ENCODE measurements around the gene FERMT3. TPM values are rescaled to one million over a fixed set of nuclear protein-coding genes. Genes with fewer than 3 reads are reported as not detected.

Gene FERMT3
- total and polyA plus RNA-seq, 2 of the 13 experiments (the other 11 are each of a cell fraction or from before 2014, with no cell fraction given): 0.29 TPM; not detected in 1

DNA sequence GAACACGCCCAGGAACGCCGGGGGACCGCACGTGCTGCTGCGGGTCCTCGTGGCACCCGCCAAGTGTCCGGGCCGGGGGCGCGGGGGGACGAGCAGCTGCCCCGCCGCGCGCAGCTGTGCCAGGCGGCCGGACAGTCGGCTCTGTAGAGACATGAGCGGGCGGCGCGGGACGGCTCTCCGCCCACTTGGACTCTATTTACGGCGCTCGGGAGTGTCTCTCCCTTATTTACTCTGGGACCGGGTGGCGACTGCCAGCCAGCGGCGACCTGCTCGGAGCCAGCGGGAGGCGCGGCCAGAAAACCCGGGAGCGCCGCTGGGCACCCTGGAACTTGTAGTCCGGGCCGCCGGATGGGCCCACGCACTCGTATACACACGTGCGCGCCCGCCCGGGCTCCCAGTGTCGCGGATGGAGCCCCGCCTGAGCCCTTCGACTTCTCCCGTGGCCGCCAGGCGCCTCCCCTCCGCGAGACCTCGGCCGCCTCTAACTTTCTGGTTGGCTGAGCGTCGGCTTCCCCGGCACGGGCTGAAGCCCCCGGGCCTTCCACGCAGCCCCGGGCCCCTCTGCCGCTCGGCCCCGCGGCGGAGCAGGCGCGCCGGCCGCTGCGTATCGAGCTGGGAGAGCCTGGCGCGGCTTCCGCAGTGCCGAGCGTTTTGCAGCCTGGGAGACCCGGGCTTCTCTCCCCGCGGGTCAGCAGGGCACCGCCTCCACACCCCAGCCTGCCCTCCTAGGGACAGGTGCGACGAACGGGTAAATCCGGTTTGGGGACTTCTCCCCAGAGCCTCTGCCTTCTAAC is 40.5 kb upstream of the FERMT3 start, which contains the start of gene MACROD1 (continued):
- peak; percentile 86 for TF ChIP-seq PHF21A (CRISPR knock-in tag; IDR thresholded peaks at IDR 0.05)
- no peak for TF ChIP-seq SSRP1 (CRISPR knock-in tag; IDR thresholded peaks at IDR 0.05)
- peak; percentile 36 for TF ChIP-seq GABPA (IDR thresholded peaks at IDR 0.05; ENCODE audit: low read depth, low read length)
- peak; percentile 63 for TF ChIP-seq GABPA (CRISPR knock-in tag; IDR thresholded peaks at IDR 0.05; ENCODE audit: low read depth)
- no peak for TF ChIP-seq ZNF3 (CRISPR knock-in tag; IDR thresholded peaks at IDR 0.05)
- TF ChIP-seq RBM39 (IDR thresholded peaks at IDR 0.05; ENCODE audit: low read depth, low read length, poor library complexity, severe bottlenecking): peak; percentile 60
- peak; percentile 74; the same call in 1 of the 2 replicates for TF ChIP-seq ZFP36L1 (CRISPR knock-in tag; IDR thresholded peaks at IDR 0.05)
- peak; percentile 72; the same call in 1 of the 2 replicates for TF ChIP-seq KLF6 (CRISPR knock-in tag; IDR thresholded peaks at IDR 0.05)
- no peak for TF ChIP-seq RBM22 (optimal IDR thresholded peaks at IDR 0.05; ENCODE audit: low read length)
- no peak; the same call in 1 of the 2 replicates for TF ChIP-seq ZNF547 (CRISPR knock-in tag; IDR thresholded peaks at IDR 0.05)
- no peak for TF ChIP-seq NCOA5 (CRISPR knock-in tag; IDR thresholded peaks at IDR 0.05)
- peak; percentile 66 for TF ChIP-seq ETV6 (CRISPR knock-in tag; conservative IDR thresholded peaks at IDR 0.05)
- TF ChIP-seq, protein P1, sequence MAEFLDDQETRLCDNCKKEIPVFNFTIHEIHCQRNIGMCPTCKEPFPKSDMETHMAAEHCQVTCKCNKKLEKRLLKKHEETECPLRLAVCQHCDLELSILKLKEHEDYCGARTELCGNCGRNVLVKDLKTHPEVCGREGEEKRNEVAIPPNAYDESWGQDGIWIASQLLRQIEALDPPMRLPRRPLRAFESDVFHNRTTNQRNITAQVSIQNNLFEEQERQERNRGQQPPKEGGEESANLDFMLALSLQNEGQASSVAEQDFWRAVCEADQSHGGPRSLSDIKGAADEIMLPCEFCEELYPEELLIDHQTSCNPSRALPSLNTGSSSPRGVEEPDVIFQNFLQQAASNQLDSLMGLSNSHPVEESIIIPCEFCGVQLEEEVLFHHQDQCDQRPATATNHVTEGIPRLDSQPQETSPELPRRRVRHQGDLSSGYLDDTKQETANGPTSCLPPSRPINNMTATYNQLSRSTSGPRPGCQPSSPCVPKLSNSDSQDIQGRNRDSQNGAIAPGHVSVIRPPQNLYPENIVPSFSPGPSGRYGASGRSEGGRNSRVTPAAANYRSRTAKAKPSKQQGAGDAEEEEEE (CRISPR knock-in tag; IDR thresholded peaks at IDR 0.05; ENCODE audit: borderline replicate concordance): no peak
- TF ChIP-seq SUZ12 (IDR thresholded peaks at IDR 0.05; ENCODE audit: low read depth, low read length): peak; percentile 39; the same call in 1 of the 2 replicates
- 0 out of 2 replicates have a peak, but pooled peaks have one; percentile 63 for TF ChIP-seq TP53 (CRISPR knock-in tag; conservative IDR thresholded peaks at IDR 0.05)
- TF ChIP-seq, protein P2, sequence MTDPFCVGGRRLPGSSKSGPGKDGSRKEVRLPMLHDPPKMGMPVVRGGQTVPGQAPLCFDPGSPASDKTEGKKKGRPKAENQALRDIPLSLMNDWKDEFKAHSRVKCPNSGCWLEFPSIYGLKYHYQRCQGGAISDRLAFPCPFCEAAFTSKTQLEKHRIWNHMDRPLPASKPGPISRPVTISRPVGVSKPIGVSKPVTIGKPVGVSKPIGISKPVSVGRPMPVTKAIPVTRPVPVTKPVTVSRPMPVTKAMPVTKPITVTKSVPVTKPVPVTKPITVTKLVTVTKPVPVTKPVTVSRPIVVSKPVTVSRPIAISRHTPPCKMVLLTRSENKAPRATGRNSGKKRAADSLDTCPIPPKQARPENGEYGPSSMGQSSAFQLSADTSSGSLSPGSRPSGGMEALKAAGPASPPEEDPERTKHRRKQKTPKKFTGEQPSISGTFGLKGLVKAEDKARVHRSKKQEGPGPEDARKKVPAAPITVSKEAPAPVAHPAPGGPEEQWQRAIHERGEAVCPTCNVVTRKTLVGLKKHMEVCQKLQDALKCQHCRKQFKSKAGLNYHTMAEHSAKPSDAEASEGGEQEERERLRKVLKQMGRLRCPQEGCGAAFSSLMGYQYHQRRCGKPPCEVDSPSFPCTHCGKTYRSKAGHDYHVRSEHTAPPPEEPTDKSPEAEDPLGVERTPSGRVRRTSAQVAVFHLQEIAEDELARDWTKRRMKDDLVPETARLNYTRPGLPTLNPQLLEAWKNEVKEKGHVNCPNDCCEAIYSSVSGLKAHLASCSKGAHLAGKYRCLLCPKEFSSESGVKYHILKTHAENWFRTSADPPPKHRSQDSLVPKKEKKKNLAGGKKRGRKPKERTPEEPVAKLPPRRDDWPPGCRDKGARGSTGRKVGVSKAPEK (CRISPR knock-in tag; IDR thresholded peaks at IDR 0.05; ENCODE audit: borderline replicate concordance): no peak
- no peak for TF ChIP-seq ZNF598 (CRISPR knock-in tag; IDR thresholded peaks at IDR 0.05; ENCODE audit: borderline replicate concordance)
- peak; percentile 11; the same call in 1 of the 2 replicates for TF ChIP-seq HNF4A (CRISPR knock-in tag; IDR thresholded peaks at IDR 0.05)
- TF ChIP-seq XRCC5 (optimal IDR thresholded peaks at IDR 0.05; ENCODE audit: low read length): peak; percentile 28
- no peak for TF ChIP-seq ZIK1 (CRISPR knock-in tag; IDR thresholded peaks at IDR 0.05; ENCODE audit: borderline replicate concordance, low read depth)
- TF ChIP-seq TAF1 (CRISPR knock-in tag; IDR thresholded peaks at IDR 0.05): peak; percentile 81
- TF ChIP-seq ZNF34 (CRISPR knock-in tag; IDR thresholded peaks at IDR 0.05; ENCODE audit: borderline replicate concordance): no peak
- no peak for TF ChIP-seq MIXL1 (CRISPR knock-in tag; IDR thresholded peaks at IDR 0.05)
- TF ChIP-seq CREB1 (IDR thresholded peaks at IDR 0.05): no peak
- no peak for TF ChIP-seq CREB1 (CRISPR knock-in tag; IDR thresholded peaks at IDR 0.05)
- TF ChIP-seq ZFX (CRISPR knock-in tag; IDR thresholded peaks at IDR 0.05; ENCODE audit: low read depth): peak; percentile 96
- no peak for TF ChIP-seq TEAD3 (CRISPR knock-in tag; optimal IDR thresholded peaks at IDR 0.05; ENCODE audit: borderline replicate concordance)
- TF ChIP-seq SIN3A (IDR thresholded peaks at IDR 0.05; ENCODE audit: borderline replicate concordance, low read depth, low read length): 0 out of 2 replicates have a peak, but pooled peaks have one; percentile 49
